ENCODE data around the gene HBS1L. TPM values are rescaled to one million over a fixed set of nuclear protein-coding genes. Genes with fewer than 3 reads are reported as not detected.
A peak's percentile ranks its signal among the peaks of the same experiment; 100 is the strongest.

HBS1L gene
- total RNA-seq, 1 experiment from 2014 or later, result 126 TPM

GRCh38 chr6:134911547-134911946, 143.1 kb downstream of the HBS1L start:
- peak; percentile 46 for DNase-seq (ENCODE audit: low read depth)

GRCh38 chr6:134910593-134910935, 144.1 kb downstream of the HBS1L start:
- no peak for DNase-seq (ENCODE audit: low read depth)

Other genes with a start within 250 kb of the HBS1L start
- gene ALDH8A1, start 104.7 kb downstream of the HBS1L start, total RNA-seq (2014; rRNA removed; shearing (Covaris generic)), result not detected in 2 replicates
- 2.7 and 3.3 TPM in 2 replicates for gene MYB, start 126.5 kb upstream of the HBS1L start, total RNA-seq (2014; rRNA removed; shearing (Covaris generic))